HL-60/S4 treated with phorbol 12-myristate 13-acetate at 8.2 ng/mL for 4 days and 3 days (cell line): ENCODE data around the gene TF.
"Not testable (repeated sequence)": the region's sequence is repeated elsewhere in the genome, so short reads cannot be mapped to it uniquely, and the experiment has no call there.

Experiments
- in situ Hi-C: fragments of 300-500 bp; cut with MboI; formaldehyde crosslinking; loops from 2 replicates; pipeline ENCODE4 v1.15.0; 2022; ENCODE audit warnings: low sequenced_read_pairs

Gene TF

GRCh38 chr3:133745981-133746711, at the start of gene TF:
Gene TF (plus strand): TSS chr3:133746393. CDS start chr3:133746441, 48 bp downstream.
- in situ Hi-C loops: no loop called here

- in situ Hi-C loops: no loop called here
These were observed 48.2 kb upstream of the TF start for GRCh38 chr3:133697960-133698359.

GRCh38 chr3:133699467-133699866, 46.7 kb upstream of the TF start:
- in situ Hi-C loops: no loop called here

- in situ Hi-C loops: no loop called here
These were observed 46.3 kb upstream of the TF start for GRCh38 chr3:133699903-133700302.

GRCh38 chr3:133700351-133700750, 45.8 kb upstream of the TF start:
- in situ Hi-C loops: no loop called here

GRCh38 chr3:133701435-133702358, 44.5 kb upstream of the TF start:
- in situ Hi-C loops: no loop called here

GRCh38 chr3:133703915-133704314, 42.3 kb upstream of the TF start:
- in situ Hi-C loops: no loop called here

- in situ Hi-C loops: no loop called here
These were observed 40.2 kb upstream of the TF start for GRCh38 chr3:133706033-133706432.

- in situ Hi-C loops: no loop called here
These were observed 36.9 kb upstream of the TF start for GRCh38 chr3:133709139-133709750.

- in situ Hi-C loops: no loop called here
These were observed 35.2 kb upstream of the TF start for GRCh38 chr3:133711013-133711412.

GRCh38 chr3:133712017-133712416, 34.2 kb upstream of the TF start:
- in situ Hi-C loops: no loop called here

- in situ Hi-C loops: no loop called here
These were observed 32.8 kb upstream of the TF start for GRCh38 chr3:133713347-133713746.

- in situ Hi-C loops: no loop called here
These were observed 28.8 kb upstream of the TF start for GRCh38 chr3:133717424-133717823.

GRCh38 chr3:133722935-133723334, 23.3 kb upstream of the TF start:
- in situ Hi-C loops: no loop called here

GRCh38 chr3:133730993-133731392, 15.2 kb upstream of the TF start:
- in situ Hi-C loops: no loop called here

- in situ Hi-C loops: not testable (repeated sequence)
These were observed 14.0 kb upstream of the TF start for GRCh38 chr3:133732231-133732630.

GRCh38 chr3:133733226-133733625, 13.0 kb upstream of the TF start:
- in situ Hi-C loops: no loop called here

GRCh38 chr3:133734305-133734704, 11.9 kb upstream of the TF start:
- in situ Hi-C loops: no loop called here

GRCh38 chr3:133742351-133743091, 3.7 kb upstream of the TF start:
- in situ Hi-C loops: no loop called here

GRCh38 chr3:133744241-133744640, 2.0 kb upstream of the TF start:
- in situ Hi-C loops: no loop called here

GRCh38 chr3:133745108-133745507, 1.1 kb upstream of the TF start:
- in situ Hi-C loops: no loop called here
